CD14-positive monocyte (primary cell): ENCODE results near the gene CNTD1. TPM values are rescaled to one million over a fixed set of nuclear protein-coding genes. Genes with fewer than 3 reads are reported as not detected.

Experiments used
- DNase-seq, 3 donors: peaks; one replicate each; pipeline ENCODE4 v3.0.0-alpha.2; 2011 to 2022
- H2AFZ ChIP-seq: 2 replicates; pipeline ENCODE4 v1.6.0; 2012; ENCODE audit warnings: mild to moderate bottlenecking, low read depth, low read length, inconsistent platforms; ENCODE audit not compliant: insufficient read depth, poor library complexity, severe bottlenecking
- H3K27ac ChIP-seq, 2 donors: 1 replicate in 1 of 2; 2 replicates in 1 of 2; pipeline ENCODE4 v1.5.1; 2012 to 2013; ENCODE audit warnings: low read length in 2 of 2, control low read depth in 1 of 2, inconsistent platforms in 1 of 2, low read depth in 1 of 2, mild to moderate bottlenecking in 1 of 2
- H3K27me3 ChIP-seq, 2 donors: one replicate each; pipeline versions ENCODE4 v1.6.0 to v1.6.1; 2011 to 2013; ENCODE audit warnings: low read length in 2 of 2; ENCODE audit not compliant: control insufficient read depth in 2 of 2, insufficient read depth in 2 of 2
- H3K36me3 ChIP-seq, 2 donors: replicated peaks in 1 of 2; 1 replicate in 1 of 2; 2 replicates in 1 of 2; pipeline versions ENCODE4 v1.5.1 to v1.6.1; 2012 to 2013; ENCODE audit warnings: low read length in 2 of 2, control low read depth in 1 of 2, inconsistent platforms in 1 of 2, mild to moderate bottlenecking in 1 of 2; ENCODE audit not compliant: insufficient read depth in 2 of 2, control insufficient read depth in 1 of 2
- H3K4me1 ChIP-seq, 2 donors: 1 replicate in 1 of 2; 2 replicates in 1 of 2; pipeline versions ENCODE4 v1.5.1 to v1.6.1; 2012 to 2013; ENCODE audit warnings: low read length in 2 of 2, control low read depth in 1 of 2, inconsistent platforms in 1 of 2, mild to moderate bottlenecking in 1 of 2, moderate library complexity in 1 of 2; ENCODE audit not compliant: insufficient read depth in 2 of 2, control insufficient read depth in 1 of 2
- H3K4me2 ChIP-seq: replicated peaks from 2 replicates; pipeline ENCODE3; 2012; ENCODE audit warnings: low read length, moderate library complexity, mild to moderate bottlenecking; ENCODE audit not compliant: poor library complexity, severe bottlenecking; ENCODE audit errors: extremely low read depth
- H3K4me3 ChIP-seq, 3 experiments: fragments of 200-600 bp in 1 of 3; sonication (generic) in 1 of 3; replicated peaks in 1 of 3; 1 replicate in 2 of 3; 2 replicates in 1 of 3; pipeline ENCODE4 v1.5.1; 2011 to 2013; ENCODE audit warnings: low read length in 3 of 3, mild to moderate bottlenecking in 3 of 3, control low read depth in 2 of 3, low read depth in 2 of 3, inconsistent platforms in 1 of 3, moderate library complexity in 1 of 3
- H3K79me2 ChIP-seq: 2 replicates; pipeline ENCODE4 v1.6.0; 2012; ENCODE audit warnings: mild to moderate bottlenecking, control low read depth, inconsistent platforms, low read length, moderate library complexity; ENCODE audit not compliant: insufficient read depth
- H3K9ac ChIP-seq: 2 replicates; pipeline ENCODE4 v1.6.0; 2017; ENCODE audit warnings: low read length, mild to moderate bottlenecking; ENCODE audit not compliant: insufficient read depth, poor library complexity, severe bottlenecking
- H3K9me3 ChIP-seq, 2 donors: replicated peaks in 1 of 2; 1 replicate in 1 of 2; 2 replicates in 1 of 2; pipeline versions ENCODE4 v1.5.1 to v1.6.1; 2012 to 2013; ENCODE audit warnings: low read length in 2 of 2, control low read depth in 1 of 2; ENCODE audit not compliant: control insufficient read depth in 1 of 2, insufficient read depth in 1 of 2
- H4K20me1 ChIP-seq: 2 replicates; pipeline ENCODE4 v1.6.0; 2012; ENCODE audit warnings: mild to moderate bottlenecking, low read length, control low read depth, moderate library complexity; ENCODE audit not compliant: insufficient read depth
- H3K27ac Mint-ChIP-seq, 7 donors: one replicate each; pipeline ENCODE4 v1.8.0; 2020; ENCODE audit warnings: mild to moderate bottlenecking in 7 of 7, mixed read lengths in 7 of 7, moderate library complexity in 6 of 7, inconsistent platforms in 2 of 7
- H3K27me3 Mint-ChIP-seq, 3 donors: one replicate each; pipeline ENCODE4 v1.8.0; 2021 to 2022; ENCODE audit warnings: low read depth in 3 of 3, mild to moderate bottlenecking in 3 of 3, mixed read lengths in 3 of 3, moderate library complexity in 3 of 3, inconsistent platforms in 1 of 3
- H3K36me3 Mint-ChIP-seq, 2 donors: one replicate each; pipeline ENCODE4 v1.8.0; 2020; ENCODE audit warnings: mixed read lengths in 2 of 2, inconsistent platforms in 1 of 2, mild to moderate bottlenecking in 1 of 2
- H3K4me1 Mint-ChIP-seq: one replicate; pipeline ENCODE4 v1.8.0; 2020; ENCODE audit warnings: mild to moderate bottlenecking, mixed read lengths
- H3K4me3 Mint-ChIP-seq, 2 donors: one replicate each; pipeline ENCODE4 v1.8.0; 2020; ENCODE audit warnings: mild to moderate bottlenecking in 2 of 2, mixed read lengths in 2 of 2, moderate library complexity in 1 of 2
- H3K9me3 Mint-ChIP-seq, 7 donors: one replicate each; pipeline ENCODE4 v1.8.0; 2020 to 2022; ENCODE audit warnings: mixed read lengths in 7 of 7, mild to moderate bottlenecking in 6 of 7, moderate library complexity in 6 of 7, inconsistent platforms in 2 of 7
- CTCF ChIP-seq: fragments of 200-600 bp; IDR thresholded peaks from one replicate; pipeline ENCODE4 v1.8.0; 2022; ENCODE audit warnings: antibody characterized with exemption, mild to moderate bottlenecking
- WGBS: methylation state at CpG from one replicate; pipeline ENCODE4 v1.1.5; 2013; ENCODE audit warnings: missing lambda C conversion rate; ENCODE audit not compliant: insufficient coverage; 5-methylcytosine and 5-hydroxymethylcytosine counted together
- intact Hi-C, 2 donors: fragments of 100-400 bp; cut with micrococcal nuclease; formaldehyde crosslinking; loops; one replicate each; pipeline versions ENCODE4 v1.15.0 to v1.15.1; 2023
- polyA plus RNA-seq, 3 donors: library from polyadenylated mRNA; depleted of rRNA in 1 of 3; unstranded in 2 of 3; stranded (reverse) in 1 of 3; fragments of 300-500 nt in 2 of 3; fragments of >200 nt in 1 of 3; fragmentation: Illumina TruSeq in 2 of 3; gene quantifications; 1 replicate in 2 of 3; 2 replicates in 1 of 3; pipeline ENCODE4 v1.2.3, GENCODE V29; 2012 to 2021

Gene CNTD1
- polyA plus RNA-seq, 3 donors: not detected

DNA sequence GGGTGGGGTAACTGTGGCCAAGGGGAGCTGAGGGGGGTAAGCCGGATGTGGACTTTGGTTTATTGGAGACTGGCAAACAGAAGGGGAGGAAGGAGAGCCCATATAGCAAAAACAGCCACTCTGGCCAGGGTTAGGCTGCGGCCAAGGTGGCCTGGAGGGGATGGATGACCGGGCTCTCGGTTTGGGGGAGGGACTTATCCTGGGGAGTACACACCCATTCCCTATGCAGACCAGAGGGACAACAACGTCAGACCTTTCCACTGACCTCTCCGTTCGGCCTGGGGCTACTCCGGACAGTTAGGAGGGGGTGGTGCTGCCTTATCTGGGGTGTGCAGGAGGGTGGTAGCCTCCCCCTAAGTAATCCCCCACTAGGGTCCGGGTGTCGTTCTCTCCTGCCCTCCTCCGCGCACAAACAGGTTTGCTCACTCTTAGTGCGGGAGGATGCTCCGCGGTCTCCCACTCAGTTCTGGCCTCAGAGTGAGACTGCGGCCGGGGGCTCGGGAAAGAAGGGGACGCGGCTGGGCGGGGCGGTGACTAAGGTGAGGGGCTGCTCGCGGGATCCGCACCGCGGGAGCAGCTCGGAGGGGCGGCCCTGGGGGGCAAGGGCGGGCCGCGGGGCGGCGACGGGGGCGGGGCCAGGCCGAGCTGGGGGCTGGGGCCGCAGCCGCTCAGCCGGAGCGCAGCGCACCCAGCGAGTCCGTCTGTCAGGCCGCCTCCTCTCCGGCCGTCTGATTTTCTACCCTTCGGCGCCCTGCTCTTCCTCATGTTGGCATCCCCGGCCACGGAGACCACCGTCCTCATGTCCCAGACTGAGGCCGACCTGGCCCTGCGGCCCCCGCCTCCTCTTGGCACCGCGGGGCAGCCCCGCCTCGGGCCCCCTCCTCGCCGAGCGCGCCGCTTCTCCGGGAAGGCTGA, 18.5 kb upstream of the CNTD1 start, which contains the start of gene WNK4:
TSS of gene WNK4 (plus strand) at position 675 of the 915 bp plus-strand sequence. CDS start at position 764, 89 bp downstream.
- H3K27me3 ChIP-seq: peaks cover 42 to 57% of the 10 kb centered on the region in 2 donors

More for the DNA sequence above, 18.5 kb upstream of the CNTD1 start, which contains the start of gene WNK4:
- peak within 1 kb of the TSS in 1 of 7 donors; percentile 38 for H3K27ac Mint-ChIP-seq
- no peak within 1 kb of the TSS for H3K27ac ChIP-seq
- H3K4me3 ChIP-seq: no peak within 1 kb of the TSS
- no peaks in the 10 kb centered on the region for H4K20me1 ChIP-seq
- H3K27me3 Mint-ChIP-seq: peaks cover 57 to 61% (median 57%) of the 10 kb centered on the region in 3 donors
- peaks cover 48 to 51% of the 10 kb centered on the region in 2 donors for H3K36me3 Mint-ChIP-seq
- H3K4me3 Mint-ChIP-seq: peak within 1 kb of the TSS in 1 of 2 donors; percentile 78
- H3K36me3 ChIP-seq: peaks cover 40 to 43% of the 10 kb centered on the region in 2 donors
- intact Hi-C loops: no loop called here
- H3K4me1 ChIP-seq: peaks cover 7 to 17% of the 10 kb centered on the region in 2 donors
- no peak for DNase-seq
- peaks cover 0 to 28% of the 10 kb centered on the region in 2 donors for H3K9me3 ChIP-seq
- TF ChIP-seq CTCF: no peak
- no peak within 1 kb of the TSS for H2AFZ ChIP-seq
- 5% methylated on average over 52 of the region's 65 CpGs for WGBS
- peaks cover 30% of the 10 kb centered on the region for H3K4me1 Mint-ChIP-seq
- H3K79me2 ChIP-seq: no peaks in the 10 kb centered on the region
- H3K9ac ChIP-seq: no peak within 1 kb of the TSS
- peaks cover 0 to 16% (median 3%) of the 10 kb centered on the region in 7 donors for H3K9me3 Mint-ChIP-seq
- H3K4me2 ChIP-seq: no peak within 1 kb of the TSS
